HepG2 (cell line): ENCODE results near the gene ENC1. TPM values are rescaled to one million over a fixed set of nuclear protein-coding genes. Genes with fewer than 3 reads are reported as not detected.

Experiments used
- ATAC-seq: fragments of 200-7000 bp; cut with Tn5 transposase; 3 replicates; pipeline ENCODE4 v1.9.1; 2020; ENCODE audit warnings: mild to moderate bottlenecking, moderate library complexity
- BruUV-seq: library from RNA; stranded (reverse); fragments of 400-500 nt; replicated peaks from 2 replicates; lab custom pipeline; 2021; lab: Mats Ljungman, UMichigan
- CTCF ChIA-PET: fragments of 300-600 bp; formaldehyde crosslinking; extraction: SDS; loops from one replicate; lab custom pipeline; 2021; ENCODE audit warnings: low total read pairs, inconsistent platforms, low intra/inter-chr PET ratio; lab: Yijun Ruan, JAX
- POLR2A ChIA-PET: fragments of 350-600 bp; sonication (Branson Sonifier 250); formaldehyde crosslinking; loops from one replicate; lab custom pipeline; 2020; ENCODE audit warnings: antibody characterized with exemption, inconsistent platforms; lab: Yijun Ruan, JAX
- DNase-seq: peaks from one replicate; pipeline ENCODE4 v3.0.0-alpha.2; 2015; ENCODE audit warnings: low spot score
- FAIRE-seq: peaks from 3 replicates; lab custom pipeline; 2011; peaks lifted over from hg19 to GRCh38; lab: Jason Lieb, UNC
- H2AFZ ChIP-seq: one replicate; pipeline ENCODE4 v1.6.1; 2011; ENCODE audit warnings: low read length, inconsistent platforms
- H3K27ac ChIP-seq: fragments of 300-600 bp; 3 replicates; pipeline ENCODE4 v1.8.0; 2011; ENCODE audit warnings: mixed run types, mild to moderate bottlenecking, mixed read lengths, low read length, inconsistent platforms; ENCODE audit not compliant: insufficient read depth; ENCODE audit errors: extremely low read length
- H3K27me3 ChIP-seq, 2 experiments: fragments of 200-600 bp in 1 of 2; 2 replicates in 1 of 2; 3 replicates in 1 of 2; pipeline versions ENCODE4 v1.6.0 to v1.8.0; 2011; ENCODE audit warnings: low read length in 2 of 2, mild to moderate bottlenecking in 2 of 2, moderate library complexity in 2 of 2, inconsistent platforms in 1 of 2; ENCODE audit not compliant: insufficient read depth in 2 of 2, control insufficient read depth in 1 of 2
- H3K36me3 ChIP-seq, 2 experiments: fragments of 200-600 bp in 1 of 2; replicated peaks in 1 of 2; 2 replicates in 1 of 2; 3 replicates in 1 of 2; pipeline versions ENCODE4 v1.5.1 to v1.8.0; 2011; ENCODE audit warnings: low read length in 2 of 2, inconsistent platforms in 1 of 2; ENCODE audit not compliant: insufficient read depth in 2 of 2, control insufficient read depth in 1 of 2
- H3K4me1 ChIP-seq: 2 replicates; pipeline ENCODE4 v1.5.1; 2012; ENCODE audit warnings: low read length, inconsistent platforms; ENCODE audit not compliant: insufficient read depth
- H3K4me2 ChIP-seq: 2 replicates; pipeline ENCODE4 v1.6.0; 2011; ENCODE audit warnings: low read depth, low read length, inconsistent platforms
- H3K4me3 ChIP-seq, 3 experiments: fragments of 200-600 bp in 1 of 3; sonication (generic), shearing (Covaris generic) in 1 of 3; replicated peaks in 1 of 3; 2 replicates each; pipeline ENCODE4 v1.5.1; 2011 to 2016; ENCODE audit warnings: low read length in 3 of 3, inconsistent platforms in 2 of 3, low read depth in 2 of 3, mild to moderate bottlenecking in 2 of 3, control low read depth in 1 of 3, mixed read lengths in 1 of 3; ENCODE audit not compliant: insufficient read depth in 1 of 3
- H3K79me2 ChIP-seq: one replicate; pipeline ENCODE4 v1.6.1; 2011; ENCODE audit warnings: low read length, inconsistent platforms; ENCODE audit not compliant: insufficient read depth
- H3K9ac ChIP-seq: 2 replicates; pipeline ENCODE4 v1.6.0; 2011; ENCODE audit warnings: mild to moderate bottlenecking, low read depth, low read length, inconsistent platforms; ENCODE audit not compliant: insufficient read depth
- H3K9me3 ChIP-seq: 2 replicates; pipeline ENCODE4 v1.5.1; 2012; ENCODE audit warnings: mild to moderate bottlenecking, low read length
- H4K20me1 ChIP-seq: 2 replicates; pipeline ENCODE4 v1.6.0; 2011; ENCODE audit warnings: inconsistent platforms, mild to moderate bottlenecking, low read length, moderate library complexity; ENCODE audit not compliant: insufficient read depth
- CHCHD3 ChIP-seq: sonication (generic); formaldehyde crosslinking; IDR thresholded peaks from 2 replicates; pipeline ENCODE4 v1.8.0; 2022; ENCODE audit warnings: mild to moderate bottlenecking, missing genetic modification reagents, moderate library complexity
- KDM5B ChIP-seq: sonication (generic); formaldehyde crosslinking; IDR thresholded peaks from 2 replicates; pipeline ENCODE4 v1.4.0; 2020; ENCODE audit warnings: missing genetic modification reagents, mild to moderate bottlenecking, borderline replicate concordance
- MIXL1 ChIP-seq: IDR thresholded peaks from 2 replicates; pipeline ENCODE4 v1.6.1; 2016
- NCOR1 ChIP-seq: fragments of 200-600 bp; sonication (generic); IDR thresholded peaks from 2 replicates; pipeline ENCODE4 v1.7.0; 2017; ENCODE audit warnings: antibody characterized with exemption, low read length, borderline replicate concordance
- ZNF883 ChIP-seq: sonication (generic); formaldehyde crosslinking; IDR thresholded peaks from 2 replicates; pipeline ENCODE4 v1.5.1; 2020; ENCODE audit warnings: mild to moderate bottlenecking, missing genetic modification reagents; ENCODE audit errors: not compliant biosample characterization
- WGBS: methylation state at CpG from one replicate; pipeline ENCODE4 v1.1.6; 2017; ENCODE audit warnings: low lambda C conversion rate; 5-methylcytosine and 5-hydroxymethylcytosine counted together
- in situ Hi-C: cut with HindIII; loops from 2 replicates; pipeline ENCODE4 v1.10.0; 2017; ENCODE audit warnings: low pct_unique_long_range_greater_than_20kb; ENCODE audit not compliant: extremely low pct_ligation_motif_present
- intact Hi-C: fragments of 100-400 bp; cut with micrococcal nuclease; formaldehyde crosslinking; loops from one replicate; pipeline ENCODE4 v1.10.0; 2022; ENCODE audit not compliant: unreplicated experiment
- polyA plus RNA-seq, 8 experiments: library from polyadenylated mRNA; depleted of rRNA in 3 of 8; stranded (reverse) in 7 of 8; unstranded in 1 of 8; fragments of >200 nt; fragmentation: Illumina TruSeq in 4 of 8; extraction: Trizol in 4 of 8; gene quantifications; 2 replicates each; pipeline versions ENCODE4 v1.2.1 to v1.2.3, GENCODE V29; 2011 to 2016; ENCODE audit warnings: low read depth in 4 of 8, missing spikeins in 1 of 8, mixed read lengths in 1 of 8; ENCODE audit not compliant: insufficient read depth in 1 of 8
- total RNA-seq, 5 experiments: library from RNA; depleted of rRNA; stranded (reverse); fragments of >200 nt; fragmentation: Illumina TruSeq; extraction: Trizol; gene quantifications; 2 replicates each; pipeline ENCODE4 v1.2.3, GENCODE V29; 2016; ENCODE audit warnings: low read depth in 1 of 5
- TF ChIP-seq, protein P1 (sequence below): sonication (generic); formaldehyde crosslinking; IDR thresholded peaks from 2 replicates; pipeline ENCODE4 v1.5.1; 2020; ENCODE audit warnings: mild to moderate bottlenecking, missing genetic modification reagents, moderate library complexity

Gene ENC1
- total and polyA plus RNA-seq, 2 of the 13 experiments (the other 11 are each of a cell fraction or from before 2014, with no cell fraction given) = 63.8 to 64.4 TPM

DNA sequence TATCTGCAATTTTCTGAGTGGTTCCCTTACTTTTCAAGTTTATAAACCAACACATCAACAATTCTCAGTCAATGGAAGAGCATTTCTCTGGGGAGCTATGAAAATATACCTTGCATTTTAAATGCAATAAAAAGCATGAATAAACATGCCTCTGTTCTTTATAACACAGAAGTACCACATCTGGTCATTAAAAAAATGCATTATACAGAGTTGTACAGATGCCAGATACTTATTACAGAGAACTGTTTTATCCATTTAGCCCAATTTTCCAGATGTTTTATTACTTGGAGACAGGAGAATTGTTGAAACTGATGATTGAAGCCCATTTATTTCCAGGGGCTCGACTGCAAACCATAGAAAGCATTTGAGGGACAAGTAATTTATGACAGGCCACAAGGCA lies 25.3 kb upstream of the ENC1 start:
- POLR2A ChIA-PET = no interaction called here
- CTCF ChIA-PET = no interaction called here
- FAIRE-seq = no peak

More for the DNA sequence above, 25.3 kb upstream of the ENC1 start:
- Histone ChIP-seq H3K9ac (no peak overlapping the region), H3K4me3 (no peak overlapping the region), H4K20me1 (no peaks in the 10 kb centered on the region), H3K4me2 (no peak overlapping the region), H2AFZ (no peak overlapping the region), H3K36me3 (no peaks in the 10 kb centered on the region), H3K27me3 (peaks cover 0 to 7% of the 10 kb centered on the region in 2 experiments; a peak in 1 of 5 replicates), H3K79me2 (no peaks in the 10 kb centered on the region), H3K9me3 (no peaks in the 10 kb centered on the region), H3K4me1 (peaks cover 15% of the 10 kb centered on the region), H3K27ac (no peak overlapping the region)
- no peak for DNase-seq
- no peak for ATAC-seq
- TF ChIP-seq CHCHD3 (CRISPR knock-in tag) = no peak
- no peak for TF ChIP-seq KDM5B (CRISPR knock-in tag)
- TF ChIP-seq MIXL1 (CRISPR knock-in tag) = no peak
- TF ChIP-seq, protein P1, sequence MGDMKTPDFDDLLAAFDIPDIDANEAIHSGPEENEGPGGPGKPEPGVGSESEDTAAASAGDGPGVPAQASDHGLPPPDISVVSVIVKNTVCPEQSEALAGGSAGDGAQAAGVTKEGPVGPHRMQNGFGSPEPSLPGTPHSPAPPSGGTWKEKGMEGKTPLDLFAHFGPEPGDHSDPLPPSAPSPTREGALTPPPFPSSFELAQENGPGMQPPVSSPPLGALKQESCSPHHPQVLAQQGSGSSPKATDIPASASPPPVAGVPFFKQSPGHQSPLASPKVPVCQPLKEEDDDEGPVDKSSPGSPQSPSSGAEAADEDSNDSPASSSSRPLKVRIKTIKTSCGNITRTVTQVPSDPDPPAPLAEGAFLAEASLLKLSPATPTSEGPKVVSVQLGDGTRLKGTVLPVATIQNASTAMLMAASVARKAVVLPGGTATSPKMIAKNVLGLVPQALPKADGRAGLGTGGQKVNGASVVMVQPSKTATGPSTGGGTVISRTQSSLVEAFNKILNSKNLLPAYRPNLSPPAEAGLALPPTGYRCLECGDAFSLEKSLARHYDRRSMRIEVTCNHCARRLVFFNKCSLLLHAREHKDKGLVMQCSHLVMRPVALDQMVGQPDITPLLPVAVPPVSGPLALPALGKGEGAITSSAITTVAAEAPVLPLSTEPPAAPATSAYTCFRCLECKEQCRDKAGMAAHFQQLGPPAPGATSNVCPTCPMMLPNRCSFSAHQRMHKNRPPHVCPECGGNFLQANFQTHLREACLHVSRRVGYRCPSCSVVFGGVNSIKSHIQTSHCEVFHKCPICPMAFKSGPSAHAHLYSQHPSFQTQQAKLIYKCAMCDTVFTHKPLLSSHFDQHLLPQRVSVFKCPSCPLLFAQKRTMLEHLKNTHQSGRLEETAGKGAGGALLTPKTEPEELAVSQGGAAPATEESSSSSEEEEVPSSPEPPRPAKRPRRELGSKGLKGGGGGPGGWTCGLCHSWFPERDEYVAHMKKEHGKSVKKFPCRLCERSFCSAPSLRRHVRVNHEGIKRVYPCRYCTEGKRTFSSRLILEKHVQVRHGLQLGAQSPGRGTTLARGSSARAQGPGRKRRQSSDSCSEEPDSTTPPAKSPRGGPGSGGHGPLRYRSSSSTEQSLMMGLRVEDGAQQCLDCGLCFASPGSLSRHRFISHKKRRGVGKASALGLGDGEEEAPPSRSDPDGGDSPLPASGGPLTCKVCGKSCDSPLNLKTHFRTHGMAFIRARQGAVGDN (CRISPR knock-in tag) = no peak
- no peak for TF ChIP-seq NCOR1
- no peak for TF ChIP-seq ZNF883 (CRISPR knock-in tag)
- BruUV-seq = no TSS peak
- in situ Hi-C loops = no loop called here
- WGBS = 0% methylated on average over 1 of the region's 1 CpG
- intact Hi-C loops = no loop called here
